IPS-18a (cell line): ENCODE measurements around the gene IRF8.

Source experiments
- H3K27ac ChIP-seq: one replicate; pipeline ENCODE4 v1.5.1; 2013; ENCODE audit warnings: low read length
- H3K27me3 ChIP-seq: one replicate; pipeline ENCODE4 v1.6.1; 2013; ENCODE audit warnings: mild to moderate bottlenecking, low read length; ENCODE audit not compliant: control insufficient read depth, insufficient read depth
- H3K36me3 ChIP-seq: one replicate; pipeline ENCODE4 v1.6.1; 2013; ENCODE audit warnings: low read depth, low read length; ENCODE audit not compliant: control insufficient read depth
- H3K4me1 ChIP-seq: one replicate; pipeline ENCODE4 v1.6.1; 2013; ENCODE audit warnings: low read depth, low read length; ENCODE audit not compliant: control insufficient read depth
- H3K4me3 ChIP-seq: one replicate; pipeline ENCODE4 v1.5.1; 2013; ENCODE audit warnings: low read length
- H3K9ac ChIP-seq: one replicate; pipeline ENCODE4 v1.6.1; 2013; ENCODE audit warnings: mild to moderate bottlenecking, low read length, moderate library complexity
- H3K9me3 ChIP-seq: one replicate; pipeline ENCODE4 v1.6.1; 2013; ENCODE audit warnings: low read depth, low read length; ENCODE audit not compliant: control insufficient read depth

IRF8 gene

GRCh38 chr16:85969591-85969990 is 70.6 kb downstream of the IRF8 start:
- no peak overlapping the region for H3K4me3 ChIP-seq
- H3K27ac ChIP-seq = no peak overlapping the region
- no peak overlapping the region for H3K9ac ChIP-seq
- H3K27me3 ChIP-seq = no peaks in the 10 kb centered on the region
- no peaks in the 10 kb centered on the region for H3K36me3 ChIP-seq
- H3K9me3 ChIP-seq = no peaks in the 10 kb centered on the region
- no peaks in the 10 kb centered on the region for H3K4me1 ChIP-seq

- no peak overlapping the region for H3K27ac ChIP-seq
- H3K4me1 ChIP-seq = peaks cover 2% of the 10 kb centered on the region
- H3K9me3 ChIP-seq = no peaks in the 10 kb centered on the region
- no peaks in the 10 kb centered on the region for H3K36me3 ChIP-seq
- no peaks in the 10 kb centered on the region for H3K27me3 ChIP-seq
- no peak overlapping the region for H3K4me3 ChIP-seq
- H3K9ac ChIP-seq = no peak overlapping the region
These were observed 71.2 kb downstream of the IRF8 start for GRCh38 chr16:85970016-85970733.

DNA sequence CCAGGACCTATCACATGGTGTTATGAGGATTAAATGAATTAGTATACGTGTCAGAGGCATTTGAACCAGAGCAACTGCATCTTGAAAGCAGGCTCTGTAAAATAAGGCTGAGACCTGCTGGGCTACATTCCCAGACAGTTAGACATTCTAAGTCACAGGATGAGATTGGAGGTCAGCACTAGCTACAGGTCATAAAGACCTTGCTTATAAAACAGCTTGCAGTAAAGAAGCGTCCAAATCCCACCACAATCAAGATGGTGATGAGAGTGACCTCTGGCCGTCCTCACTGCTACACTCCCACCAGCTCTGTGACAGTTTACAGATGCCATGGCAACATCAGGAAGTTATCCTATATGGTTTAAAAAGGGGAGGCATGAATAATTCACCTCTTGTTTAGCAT is 71.8 kb downstream of the IRF8 start:
- no peaks in the 10 kb centered on the region for H3K9me3 ChIP-seq
- H3K27me3 ChIP-seq = no peaks in the 10 kb centered on the region
- no peak overlapping the region for H3K27ac ChIP-seq
- H3K4me3 ChIP-seq = no peak overlapping the region
- H3K36me3 ChIP-seq = no peaks in the 10 kb centered on the region
- H3K4me1 ChIP-seq = peaks cover 5% of the 10 kb centered on the region
- H3K9ac ChIP-seq = no peak overlapping the region
